GM19043 (cell line): ENCODE measurements around the gene UGT1A4.
"Not testable (repeated sequence)": the region's sequence is repeated elsewhere in the genome, so short reads cannot be mapped to it uniquely, and the experiment has no call there.

ENCODE experiments used
- ATAC-seq: cut with Tn5 transposase; IDR thresholded peaks from one replicate; pipeline ENCODE4 v1.9.1; 2021; ENCODE audit warnings: low read depth; ENCODE audit not compliant: unreplicated experiment

Gene UGT1A4

GRCh38 chr2:233746475-233747282, 28.1 kb downstream of the UGT1A4 start:
- ATAC-seq: no peak

GRCh38 chr2:233747283-233747544, 28.7 kb downstream of the UGT1A4 start:
- no peak for ATAC-seq

- not testable (repeated sequence) for ATAC-seq
These were observed 32.2 kb downstream of the UGT1A4 start for GRCh38 chr2:233750689-233751088.

- ATAC-seq: not testable (repeated sequence)
These were observed 32.9 kb downstream of the UGT1A4 start for GRCh38 chr2:233751212-233752009.

- ATAC-seq: no peak
These were observed 36.5 kb downstream of the UGT1A4 start for GRCh38 chr2:233754872-233755611.

- ATAC-seq: no peak
These were observed 38.0 kb downstream of the UGT1A4 start for GRCh38 chr2:233756429-233757081.

- no peak for ATAC-seq
These were observed 39.6 kb downstream of the UGT1A4 start for GRCh38 chr2:233758141-233758540.

GRCh38 chr2:233758849-233759248, 40.3 kb downstream of the UGT1A4 start:
- no peak for ATAC-seq

- no peak for ATAC-seq
These were observed 41.5 kb downstream of the UGT1A4 start, which contains the start of gene UGT1A1 for GRCh38 chr2:233760043-233760442. Gene UGT1A1 (plus strand): TSS chr2:233760270. CDS start chr2:233760288, 18 bp downstream.

GRCh38 chr2:233761040-233761769, 42.7 kb downstream of the UGT1A4 start:
- no peak for ATAC-seq

GRCh38 chr2:233764264-233764663, 45.7 kb downstream of the UGT1A4 start:
- ATAC-seq: no peak

- no peak for ATAC-seq
These were observed 46.2 kb downstream of the UGT1A4 start for GRCh38 chr2:233764761-233765160.

GRCh38 chr2:233766416-233766815, 47.9 kb downstream of the UGT1A4 start:
- no peak for ATAC-seq

- ATAC-seq: no peak
These were observed 49.5 kb downstream of the UGT1A4 start for GRCh38 chr2:233768076-233768475.

GRCh38 chr2:233769260-233769659, 50.7 kb downstream of the UGT1A4 start:
- ATAC-seq: no peak

GRCh38 chr2:233772153-233772552, 53.6 kb downstream of the UGT1A4 start:
- ATAC-seq: no peak

GRCh38 chr2:233772583-233772982, 54.0 kb downstream of the UGT1A4 start:
- ATAC-seq: no peak

- ATAC-seq: no peak
These were observed 55.3 kb downstream of the UGT1A4 start for GRCh38 chr2:233773854-233774253.

- ATAC-seq: no peak
These were observed 56.9 kb downstream of the UGT1A4 start for GRCh38 chr2:233775414-233775813.

GRCh38 chr2:233778030-233778429, 59.5 kb downstream of the UGT1A4 start, which contains the start of gene MROH2A:
Gene MROH2A (plus strand): TSS chr2:233778330. CDS start chr2:233779359, 1,029 bp downstream.
- no peak for ATAC-seq
